Fibroblast of the conjunctiva (primary cell): ENCODE data around the gene CFAP97D2.
"Not testable (repeated sequence)": the region's sequence is repeated elsewhere in the genome, so short reads cannot be mapped to it uniquely, and the experiment has no call there.

Experiments
- DNase-seq: peaks from one replicate; pipeline ENCODE4 v3.0.0-alpha.2; 2010; ENCODE audit warnings: low read depth

The CFAP97D2 gene

GRCh38 chr13:114143806-114144605 lies 35.1 kb upstream of the CFAP97D2 start:
- no peak for DNase-seq

DNA sequence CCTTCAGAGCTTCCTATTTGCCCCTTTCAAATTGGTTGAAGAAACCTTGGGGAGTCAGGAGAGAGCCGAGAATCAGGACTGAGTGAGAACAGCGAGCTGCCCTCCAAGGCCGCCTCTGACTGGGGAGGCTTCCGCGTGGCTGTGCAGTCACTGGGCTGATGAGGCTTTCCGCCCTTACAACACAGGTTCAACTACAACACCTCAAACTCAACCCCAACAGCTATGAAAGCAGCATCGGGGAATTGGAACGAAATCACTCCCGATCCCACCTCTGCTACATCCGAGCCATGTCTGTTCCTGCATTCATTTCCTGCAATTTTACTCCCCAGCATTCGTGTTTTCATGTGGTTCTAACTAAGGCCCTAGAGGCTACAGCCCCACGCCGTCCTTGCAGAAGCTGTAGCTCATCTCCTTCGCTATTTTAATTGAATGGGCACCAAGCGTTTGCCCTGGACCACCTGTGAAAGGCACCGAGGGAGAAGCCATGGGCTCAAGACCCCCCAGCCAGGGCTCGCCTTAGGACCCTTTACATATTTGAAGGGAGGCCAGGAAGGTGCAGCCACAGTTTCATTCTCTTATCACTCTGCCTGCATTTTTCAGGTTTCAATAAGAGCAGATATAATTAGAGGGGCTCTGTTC lies 34.3 kb upstream of the CFAP97D2 start:
- DNase-seq: no peak

GRCh38 chr13:114145256-114145655 lies 33.8 kb upstream of the CFAP97D2 start:
- DNase-seq: no peak

DNA sequence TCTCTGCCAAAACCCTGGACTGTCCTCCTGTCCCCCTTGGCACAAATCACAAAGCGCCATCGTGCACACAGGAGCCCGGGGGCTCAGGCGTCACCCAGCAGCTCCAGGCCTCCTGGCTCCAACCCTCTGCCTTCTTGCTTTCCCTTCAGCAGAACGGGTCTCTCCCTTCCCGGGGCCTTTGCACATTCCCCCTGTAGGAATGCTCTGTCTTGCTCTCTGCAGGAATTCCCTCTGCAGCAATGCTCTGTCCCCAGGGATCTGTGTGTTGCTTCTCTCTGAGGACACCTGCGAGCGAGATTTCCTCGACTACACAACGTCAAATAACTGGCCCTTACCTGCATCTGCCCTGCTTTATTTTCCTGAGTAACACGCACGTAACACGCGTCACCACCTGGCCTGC lies 33.3 kb upstream of the CFAP97D2 start:
- DNase-seq: no peak

GRCh38 chr13:114146173-114146572 lies 32.9 kb upstream of the CFAP97D2 start:
- no peak for DNase-seq

- DNase-seq: no peak
These were observed 32.4 kb upstream of the CFAP97D2 start for GRCh38 chr13:114146629-114147028.

- DNase-seq: no peak
These were observed 31.1 kb upstream of the CFAP97D2 start for GRCh38 chr13:114147803-114148520.

- no peak for DNase-seq
These were observed 30.6 kb upstream of the CFAP97D2 start for GRCh38 chr13:114148521-114148855.

DNA sequence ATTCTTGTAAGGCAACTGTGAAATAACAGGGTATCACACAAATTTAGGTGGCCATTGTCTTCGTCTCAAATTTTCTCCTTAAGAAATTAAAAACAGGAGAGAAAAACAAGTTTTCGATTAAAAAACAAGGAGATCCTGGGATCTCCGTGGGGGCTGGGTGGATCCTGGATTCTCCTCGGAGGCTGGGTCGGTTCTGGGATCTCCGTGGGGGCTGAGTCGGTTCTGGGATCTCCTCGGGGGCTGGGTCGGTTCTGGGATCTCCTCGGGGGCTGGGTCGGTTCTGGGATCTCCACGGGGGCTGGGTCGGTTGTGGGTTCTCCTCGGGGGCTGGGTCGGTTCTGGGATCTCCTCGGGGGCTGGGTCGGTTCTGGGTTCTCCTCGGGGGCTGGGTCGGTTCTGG lies 30.2 kb upstream of the CFAP97D2 start:
- DNase-seq: not testable (repeated sequence)

- no peak for DNase-seq
These were observed 29.0 kb upstream of the CFAP97D2 start for GRCh38 chr13:114149774-114150740.

DNA sequence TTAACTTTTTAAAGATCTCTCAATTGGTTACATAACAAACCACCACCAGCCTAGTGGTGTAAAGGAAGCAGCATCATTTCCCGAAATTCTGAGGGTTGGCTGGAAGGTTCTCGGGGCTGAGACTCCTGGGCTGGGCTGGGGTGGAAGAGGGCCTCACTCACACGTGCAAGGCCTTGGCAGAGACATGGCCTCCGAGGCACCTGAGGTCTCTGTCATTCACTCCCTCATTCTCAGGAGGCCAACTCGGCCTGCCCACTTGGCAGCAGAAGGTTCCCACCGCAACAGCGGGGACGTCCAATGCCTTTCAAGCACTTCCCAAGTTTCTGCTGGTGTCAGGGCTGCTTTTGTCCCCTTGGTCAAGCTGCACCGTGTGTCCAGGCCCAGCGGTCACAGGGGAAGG lies 28.0 kb upstream of the CFAP97D2 start:
- DNase-seq: no peak

DNA sequence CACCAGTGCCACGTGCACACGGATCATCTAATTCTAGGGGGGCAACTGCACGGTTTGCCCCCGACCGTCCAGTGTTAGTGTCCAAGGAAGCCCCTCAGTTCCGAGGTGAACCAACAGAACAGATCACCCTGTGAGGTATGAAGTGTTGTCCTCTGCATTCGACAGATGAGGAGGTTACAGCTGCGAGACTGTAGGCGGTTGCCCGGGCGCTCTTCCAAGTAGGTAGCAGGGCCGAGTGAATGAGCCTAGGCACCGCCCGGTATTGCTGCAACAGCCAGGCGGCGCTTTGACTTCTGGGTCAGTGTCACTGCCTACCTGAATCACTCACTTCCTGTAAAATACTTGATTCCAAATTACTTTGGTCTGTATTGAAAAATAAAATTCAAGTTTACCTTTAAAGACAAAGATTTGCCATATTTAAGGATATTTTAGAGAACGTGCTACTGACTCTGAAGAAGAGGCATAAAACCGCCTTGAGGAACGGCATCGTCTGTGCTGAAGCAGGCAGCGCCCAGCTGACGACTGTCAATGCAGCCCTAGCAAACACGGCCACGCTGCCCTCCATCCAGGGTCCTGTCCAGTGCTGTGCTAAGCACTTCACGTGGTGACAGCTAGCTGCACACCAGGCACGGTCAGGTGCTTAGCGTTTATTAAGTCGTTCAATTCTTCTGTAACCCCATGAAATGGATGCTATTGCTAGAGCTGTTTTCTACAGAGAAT lies 27.3 kb upstream of the CFAP97D2 start:
- DNase-seq: no peak

DNA sequence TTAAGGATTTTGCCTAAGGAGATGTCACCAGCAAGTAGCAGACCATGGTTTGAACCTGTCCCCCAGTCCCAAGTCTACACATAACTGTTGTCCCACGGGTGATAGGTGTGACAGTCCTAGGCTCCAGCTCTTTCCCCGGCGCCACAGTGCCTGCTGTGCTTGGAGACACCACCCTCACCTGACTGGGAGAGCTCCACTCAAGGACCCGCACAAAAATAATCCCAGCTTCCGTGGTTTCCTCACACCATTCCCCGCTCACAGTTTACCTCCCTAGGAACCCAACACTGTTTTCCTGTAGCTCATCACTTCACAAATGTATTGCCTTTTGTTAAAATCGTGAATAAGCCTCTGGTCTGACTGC lies 26.8 kb upstream of the CFAP97D2 start:
- no peak for DNase-seq

DNA sequence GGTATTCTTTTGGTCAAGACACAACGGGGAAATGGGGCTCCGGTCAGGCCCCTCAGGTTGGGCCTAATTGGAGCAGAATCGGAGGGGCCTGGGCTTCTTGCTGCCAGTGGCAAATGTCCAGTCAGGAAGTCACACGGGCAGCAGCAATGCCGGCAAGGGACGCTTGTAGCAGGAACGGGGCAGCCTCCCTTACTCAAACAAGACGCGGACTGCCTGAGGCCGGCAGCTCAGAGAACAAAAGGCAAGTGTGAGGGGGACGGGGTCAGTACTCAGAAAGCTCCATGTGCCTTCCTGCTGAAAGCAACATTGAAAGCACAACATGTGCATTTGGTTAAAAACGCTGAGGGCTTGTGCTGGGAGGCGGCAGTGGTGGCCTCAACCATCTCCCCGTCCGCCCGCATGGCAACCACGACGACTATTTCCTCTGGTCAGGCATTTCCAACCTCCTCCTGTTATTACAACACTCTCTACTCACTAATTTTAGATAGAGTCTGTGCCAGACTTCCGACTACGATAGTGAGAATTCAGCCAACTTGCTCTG lies 26.2 kb upstream of the CFAP97D2 start:
- no peak for DNase-seq

GRCh38 chr13:114153485-114154080 lies 25.5 kb upstream of the CFAP97D2 start:
- DNase-seq: no peak

DNA sequence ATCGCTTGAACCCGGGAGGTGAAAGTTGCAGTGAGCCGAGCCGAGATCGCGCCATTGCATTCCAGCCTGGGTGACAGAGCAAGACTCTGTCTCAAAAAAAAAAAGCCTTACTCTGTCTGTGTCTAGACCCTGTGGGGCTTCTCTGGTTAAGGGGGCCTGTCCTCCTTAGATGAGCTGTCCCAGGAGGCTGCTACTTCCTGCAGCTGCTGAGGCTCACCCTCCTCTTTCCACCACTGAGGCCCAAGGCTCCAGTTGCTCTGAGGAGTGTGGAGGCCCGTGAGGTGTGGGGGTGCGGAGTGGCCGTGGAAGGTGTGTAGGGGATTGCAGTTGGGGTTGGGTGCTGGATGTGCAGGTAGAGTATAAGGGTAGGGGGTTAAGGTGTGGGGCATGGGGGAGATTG lies 24.6 kb upstream of the CFAP97D2 start:
- DNase-seq: no peak

DNA sequence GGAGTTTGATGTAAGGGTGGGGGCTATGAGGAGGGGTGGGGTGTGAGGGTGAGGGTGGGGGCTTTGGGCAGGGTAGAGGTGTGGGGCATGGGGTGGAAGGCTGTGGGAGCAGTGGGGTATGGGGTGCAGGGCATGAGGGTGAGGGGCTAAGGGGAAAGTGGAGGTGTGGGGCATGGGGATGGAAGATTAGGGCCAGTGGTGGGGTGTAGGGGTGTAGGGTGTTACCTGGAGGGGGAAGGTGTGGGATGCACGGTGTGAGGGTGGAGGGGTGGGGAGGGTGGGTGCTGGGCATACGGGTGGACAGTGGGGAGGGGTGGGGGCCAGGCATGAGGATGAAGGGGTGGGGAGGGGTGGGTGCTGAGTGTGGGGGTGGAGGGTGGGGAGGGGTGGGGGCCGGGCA lies 23.7 kb upstream of the CFAP97D2 start:
- DNase-seq: no peak

DNA sequence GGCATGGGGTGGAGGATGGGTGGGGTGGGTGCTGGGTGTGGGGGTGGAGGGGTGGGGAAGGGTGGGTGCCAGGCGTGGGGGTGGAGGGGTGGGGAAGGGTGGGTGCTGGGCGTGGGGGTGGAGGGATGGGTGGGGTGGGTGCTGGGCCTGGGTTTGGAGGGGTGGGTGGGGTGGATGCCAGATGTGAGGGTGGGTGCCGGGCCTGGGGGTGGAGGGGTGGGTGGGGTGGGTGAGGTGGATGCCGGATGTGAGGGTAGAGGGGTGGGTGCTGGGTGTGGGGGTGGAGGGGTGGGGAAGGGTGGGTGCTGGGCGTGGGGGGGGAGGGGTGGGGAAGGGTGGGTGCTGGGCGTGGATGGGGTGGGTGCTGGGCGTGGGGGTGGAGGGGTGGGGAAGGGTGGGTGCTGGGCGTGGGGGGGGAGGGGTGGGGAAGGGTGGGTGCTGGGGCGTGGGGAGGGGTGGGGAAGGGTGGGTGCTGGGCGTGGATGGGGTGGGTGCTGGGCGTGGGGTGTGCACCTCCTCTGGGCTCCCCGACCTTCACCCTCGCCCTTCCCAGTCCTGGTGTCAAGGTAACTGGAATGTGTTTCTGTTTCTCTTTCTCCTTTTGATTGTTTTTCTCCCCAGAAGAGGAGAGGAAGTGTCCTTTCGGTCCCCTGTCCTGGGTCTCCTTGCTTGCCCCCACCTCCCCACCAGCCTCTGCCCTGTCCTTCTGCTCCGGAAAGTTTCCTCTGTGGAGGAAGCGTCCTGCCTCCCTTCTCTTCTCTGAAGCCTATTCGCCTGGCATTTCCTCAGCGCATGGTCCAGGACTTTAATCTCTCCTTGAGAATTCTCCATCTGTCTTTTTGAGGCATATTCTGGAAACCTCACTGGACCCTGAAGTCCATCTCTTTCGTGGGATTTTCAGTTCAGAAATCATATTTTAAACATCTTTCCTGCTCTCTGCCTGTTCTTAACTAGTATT lies 22.9 kb upstream of the CFAP97D2 start:
- DNase-seq: no peak

GRCh38 chr13:114157869-114158495 lies 21.1 kb upstream of the CFAP97D2 start:
- DNase-seq: no peak
